Neuronal stem cell (in vitro differentiated cells): ENCODE results near the gene DNAJB13.

ENCODE experiments used
- DNase-seq: peaks from one replicate; pipeline ENCODE4 v3.0.0-alpha.2; 2013; ENCODE audit warnings: low spot score
- H2AFZ ChIP-seq: one replicate; pipeline ENCODE4 v1.6.1; 2013; ENCODE audit warnings: mild to moderate bottlenecking, low read length, inconsistent platforms
- H2AK5ac ChIP-seq: 2 replicates; pipeline ENCODE4 v1.6.1; 2013; ENCODE audit warnings: low read depth, mild to moderate bottlenecking, inconsistent platforms, low read length, moderate library complexity, mixed read lengths
- H2BK120ac ChIP-seq: 2 replicates; pipeline ENCODE4 v1.6.1; 2013; ENCODE audit warnings: low read depth, mild to moderate bottlenecking, inconsistent platforms, low read length, moderate library complexity, mixed read lengths
- H2BK12ac ChIP-seq: one replicate; pipeline ENCODE4 v1.6.1; 2013; ENCODE audit warnings: low read length, inconsistent platforms
- H2BK15ac ChIP-seq: 2 replicates; pipeline ENCODE4 v1.6.1; 2013; ENCODE audit warnings: mild to moderate bottlenecking, low read length, inconsistent platforms, mixed read lengths
- H2BK5ac ChIP-seq: one replicate; pipeline ENCODE4 v1.6.1; 2013; ENCODE audit warnings: inconsistent platforms, mild to moderate bottlenecking, low read length, moderate library complexity
- H3K14ac ChIP-seq: one replicate; pipeline ENCODE4 v1.6.1; 2013; ENCODE audit warnings: low read length, inconsistent platforms
- H3K18ac ChIP-seq: 2 replicates; pipeline ENCODE4 v1.6.1; 2013; ENCODE audit warnings: low read length, inconsistent platforms
- H3K23ac ChIP-seq: 2 replicates; pipeline ENCODE4 v1.6.1; 2013; ENCODE audit warnings: low read depth, mild to moderate bottlenecking, mixed read lengths, low read length, inconsistent platforms; ENCODE audit not compliant: poor library complexity
- H3K27ac ChIP-seq: replicated peaks from 3 replicates; pipeline ENCODE4 v1.5.1; 2013; ENCODE audit warnings: low read length, inconsistent platforms
- H3K27me3 ChIP-seq, 3 experiments: 2 replicates each; pipeline ENCODE4 v1.6.1; 2013; ENCODE audit warnings: low read length in 3 of 3, mild to moderate bottlenecking in 2 of 3, inconsistent platforms in 1 of 3, low read depth in 1 of 3, mixed read lengths in 1 of 3, moderate library complexity in 1 of 3; ENCODE audit not compliant: control insufficient read depth in 3 of 3, insufficient read depth in 3 of 3
- H3K36me3 ChIP-seq, 2 donors: replicated peaks in 1 of 2; 2 replicates each; pipeline ENCODE4 v1.6.1; 2013; ENCODE audit warnings: low read length in 2 of 2; ENCODE audit not compliant: control insufficient read depth in 2 of 2, insufficient read depth in 2 of 2
- H3K4ac ChIP-seq: 2 replicates; pipeline ENCODE4 v1.6.1; 2013; ENCODE audit warnings: inconsistent platforms, mild to moderate bottlenecking, low read length, moderate library complexity
- H3K4me1 ChIP-seq, 2 donors: 1 replicate in 1 of 2; 2 replicates in 1 of 2; pipeline ENCODE4 v1.6.1; 2013; ENCODE audit warnings: low read length in 2 of 2, low read depth in 1 of 2; ENCODE audit not compliant: control insufficient read depth in 2 of 2, insufficient read depth in 1 of 2
- H3K4me2 ChIP-seq: one replicate; pipeline ENCODE4 v1.6.1; 2013; ENCODE audit warnings: mild to moderate bottlenecking, low read length, inconsistent platforms; ENCODE audit not compliant: insufficient read depth, poor library complexity, severe bottlenecking
- H3K4me3 ChIP-seq, 2 donors: 2 replicates each; pipeline ENCODE4 v1.5.1; 2013; ENCODE audit warnings: low read length in 2 of 2, mild to moderate bottlenecking in 2 of 2, inconsistent platforms in 1 of 2, moderate library complexity in 1 of 2
- H3K79me1 ChIP-seq: one replicate; pipeline ENCODE4 v1.6.1; 2013; ENCODE audit warnings: low read depth, mild to moderate bottlenecking, inconsistent platforms, low read length, moderate library complexity
- H3K9ac ChIP-seq: one replicate; pipeline ENCODE4 v1.6.1; 2013; ENCODE audit warnings: mild to moderate bottlenecking, low read depth, low read length, inconsistent platforms; ENCODE audit not compliant: poor library complexity
- H3K9me3 ChIP-seq, 2 donors: replicated peaks in 1 of 2; 2 replicates each; pipeline versions ENCODE3 to v1.6.1; 2013; ENCODE audit warnings: low read length in 2 of 2, mild to moderate bottlenecking in 2 of 2, inconsistent platforms in 1 of 2, low read depth in 1 of 2, mixed read lengths in 1 of 2, moderate library complexity in 1 of 2; ENCODE audit not compliant: control insufficient read depth in 2 of 2, insufficient read depth in 1 of 2
- H4K8ac ChIP-seq: one replicate; pipeline ENCODE4 v1.6.1; 2013; ENCODE audit warnings: low read depth, mild to moderate bottlenecking, inconsistent platforms, low read length, moderate library complexity
- H4K91ac ChIP-seq: one replicate; pipeline ENCODE4 v1.6.1; 2013; ENCODE audit warnings: low read length, low read depth, mild to moderate bottlenecking, inconsistent platforms; ENCODE audit not compliant: poor library complexity
- WGBS, 2 donors: extraction: QIAGEN DNeasy Blood & Tissue Kit; methylation state at CpG; one replicate each; pipeline ENCODE4 v1.1.7; 2013; ENCODE audit warnings: missing lambda C conversion rate in 2 of 2, mixed read lengths in 1 of 2; ENCODE audit not compliant: insufficient read length in 2 of 2, insufficient replicate concordance in 1 of 2; ENCODE audit errors: extremely low coverage in 2 of 2; 5-methylcytosine and 5-hydroxymethylcytosine counted together

DNAJB13 gene

GRCh38 chr11:74000307-74001133 is 49.7 kb downstream of the DNAJB13 start:
- Histone ChIP-seq H3K4ac (no peak overlapping the region), H3K9me3 (no peaks in the 10 kb centered on the region), H2BK5ac (no peak overlapping the region), H3K4me1 (no peaks in the 10 kb centered on the region), H3K4me3 (no peak overlapping the region), H3K23ac (no peak overlapping the region), H2BK15ac (no peak overlapping the region), H2AFZ (no peak overlapping the region), H3K27ac (no peak overlapping the region), H2AK5ac (no peak overlapping the region), H4K8ac (no peak overlapping the region), H3K9ac (no peak overlapping the region), H3K14ac (no peak overlapping the region), H2BK120ac (no peak overlapping the region), H3K79me1 (no peaks in the 10 kb centered on the region), H3K4me2 (no peak overlapping the region), H3K36me3 (peaks cover 2 to 43% of the 10 kb centered on the region in 2 donors), H3K27me3 (no peaks in the 10 kb centered on the region), H4K91ac (no peak overlapping the region), H2BK12ac (no peak overlapping the region), H3K18ac (no peak overlapping the region)
- WGBS, 2 donors, result no CpG with 5 or more reads among the region's 14 CpGs
- no peak for DNase-seq

DNA sequence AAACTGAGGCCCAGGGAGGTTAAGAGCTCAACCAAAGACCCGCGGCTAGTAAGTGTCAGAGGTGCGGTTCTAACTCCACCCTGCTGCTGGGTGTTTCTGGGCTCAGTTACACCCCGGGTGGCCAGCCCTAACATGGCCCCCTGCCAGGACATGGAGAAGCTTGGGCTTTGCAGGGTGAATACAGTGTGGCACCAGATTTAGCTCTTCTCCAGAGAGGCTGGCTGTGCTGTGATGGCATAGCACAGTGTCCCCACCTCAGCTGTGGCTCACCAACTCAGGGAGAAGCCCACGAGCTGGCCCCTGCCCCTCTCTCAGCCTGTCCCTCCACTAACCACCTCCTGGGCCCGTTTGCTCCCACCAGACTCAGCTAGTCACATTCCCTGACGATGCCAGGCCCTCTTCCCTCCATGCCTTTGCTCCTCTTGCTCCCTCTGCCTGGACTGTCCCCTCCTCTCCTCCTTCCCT is 51.0 kb downstream of the DNAJB13 start:
- no peak for DNase-seq
- H3K18ac ChIP-seq, result no peak overlapping the region
- no peaks in the 10 kb centered on the region for H3K9me3 ChIP-seq
- H3K14ac ChIP-seq, result no peak overlapping the region
- H3K36me3 ChIP-seq, result peaks cover 2 to 43% of the 10 kb centered on the region in 2 donors
- H3K9ac ChIP-seq, result no peak overlapping the region
- H3K79me1 ChIP-seq, result no peaks in the 10 kb centered on the region
- no peaks in the 10 kb centered on the region for H3K4me1 ChIP-seq
- no peak overlapping the region for H3K23ac ChIP-seq
- no peak overlapping the region for H3K4ac ChIP-seq
- no peak overlapping the region for H3K27ac ChIP-seq
- no peak overlapping the region for H3K4me2 ChIP-seq
- no peak overlapping the region for H4K8ac ChIP-seq
- H2BK120ac ChIP-seq, result no peak overlapping the region
- no peaks in the 10 kb centered on the region for H3K27me3 ChIP-seq
- no peak overlapping the region for H3K4me3 ChIP-seq
- H2AK5ac ChIP-seq, result no peak overlapping the region
- no CpG with 5 or more reads among the region's 7 CpGs for WGBS, 2 donors
- no peak overlapping the region for H2BK5ac ChIP-seq
- no peak overlapping the region for H2BK15ac ChIP-seq
- no peak overlapping the region for H2BK12ac ChIP-seq
- H4K91ac ChIP-seq, result no peak overlapping the region
- no peak overlapping the region for H2AFZ ChIP-seq

DNA sequence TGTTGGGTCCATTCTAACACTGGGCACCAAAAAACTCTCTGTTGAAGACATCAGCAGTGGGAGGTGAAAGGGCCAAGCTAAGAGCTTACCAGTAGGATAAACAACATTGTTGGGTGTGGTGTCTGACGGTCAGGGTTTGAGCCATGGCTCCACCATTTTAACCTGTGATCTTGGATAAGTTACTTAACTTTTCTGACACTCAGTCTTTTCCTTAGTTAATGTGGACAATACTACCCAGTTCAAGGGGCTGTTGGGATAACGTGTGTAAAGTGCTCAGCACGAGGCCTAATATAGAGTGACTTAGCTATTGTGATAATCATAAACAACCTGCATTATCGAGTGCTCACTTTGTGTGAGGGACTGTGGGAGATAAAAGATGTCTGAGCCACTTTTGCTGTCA is 52.0 kb downstream of the DNAJB13 start:
- no CpG with 5 or more reads among the region's 4 CpGs for WGBS, 2 donors

GRCh38 chr11:74004046-74004695 is 53.3 kb downstream of the DNAJB13 start:
- Histone ChIP-seq H3K27ac (no peak overlapping the region), H3K18ac (no peak overlapping the region), H3K23ac (no peak overlapping the region), H2BK5ac (no peak overlapping the region), H3K27me3 (no peaks in the 10 kb centered on the region), H3K9ac (no peak overlapping the region), H2BK15ac (no peak overlapping the region), H3K79me1 (no peaks in the 10 kb centered on the region), H3K4me2 (no peak overlapping the region), H2AFZ (no peak overlapping the region), H3K4me3 (no peak overlapping the region), H3K4ac (no peak overlapping the region), H3K36me3 (peaks cover 2 to 43% of the 10 kb centered on the region in 2 donors), H2BK12ac (no peak overlapping the region), H2BK120ac (no peak overlapping the region), H4K91ac (no peak overlapping the region), H3K4me1 (peaks cover 0 to 2% of the 10 kb centered on the region in 2 donors), H2AK5ac (no peak overlapping the region), H3K9me3 (no peaks in the 10 kb centered on the region), H4K8ac (no peak overlapping the region), H3K14ac (no peak overlapping the region)
- DNase-seq, result no peak
- no CpG with 5 or more reads among the region's 6 CpGs for WGBS, 2 donors

More for the DNA sequence above, 52.0 kb downstream of the DNAJB13 start:
- no peak overlapping the region for H2AFZ ChIP-seq
- no peaks in the 10 kb centered on the region for H3K4me1 ChIP-seq
- no peak overlapping the region for H3K18ac ChIP-seq
- no peak overlapping the region for H3K9ac ChIP-seq
- no peaks in the 10 kb centered on the region for H3K27me3 ChIP-seq
- H4K91ac ChIP-seq, result no peak overlapping the region
- H3K36me3 ChIP-seq, result peaks cover 2 to 43% of the 10 kb centered on the region in 2 donors
- H3K9me3 ChIP-seq, result no peaks in the 10 kb centered on the region
- H3K79me1 ChIP-seq, result no peaks in the 10 kb centered on the region
- no peak overlapping the region for H3K4me2 ChIP-seq
- H3K14ac ChIP-seq, result no peak overlapping the region
- no peak overlapping the region for H2AK5ac ChIP-seq
- DNase-seq, result no peak
- no peak overlapping the region for H2BK120ac ChIP-seq
- no peak overlapping the region for H3K4ac ChIP-seq
- H2BK15ac ChIP-seq, result no peak overlapping the region
- H3K4me3 ChIP-seq, result no peak overlapping the region
- H4K8ac ChIP-seq, result no peak overlapping the region
- no peak overlapping the region for H3K23ac ChIP-seq
- H3K27ac ChIP-seq, result no peak overlapping the region
- H2BK12ac ChIP-seq, result no peak overlapping the region
- H2BK5ac ChIP-seq, result no peak overlapping the region
